Activated T-helper 2 cell treated with anti-CD3 and anti-CD28 coated beads, Interferon-gamma antibody, Interleukin-2, Interleukin-4, amounts not matched to agents 10 μg/mL and 5 μg/mL and 100 μg/mL, durations not matched to agents 14 hours and 24 hours and 36 hours (primary cell): ENCODE results near the gene TTC1. TPM values are rescaled to one million over a fixed set of nuclear protein-coding genes. Genes with fewer than 3 reads are reported as not detected.
"Not testable (repeated sequence)": the region's sequence is repeated elsewhere in the genome, so short reads cannot be mapped to it uniquely, and the experiment has no call there.

Source experiments
- DNase-seq: peaks from one replicate; pipeline ENCODE4 v3.0.0; 2021; ENCODE audit warnings: low spot score
- H3K27ac Mint-ChIP-seq: one replicate; pipeline ENCODE4 v1.8.0; 2021; ENCODE audit warnings: mixed read lengths
- H3K27me3 Mint-ChIP-seq: one replicate; pipeline ENCODE4 v1.8.0; 2021; ENCODE audit warnings: low read depth, mixed read lengths
- H3K36me3 Mint-ChIP-seq: one replicate; pipeline ENCODE4 v1.8.0; 2021; ENCODE audit warnings: low read depth, mixed read lengths
- H3K4me1 Mint-ChIP-seq: one replicate; pipeline ENCODE4 v1.8.0; 2021; ENCODE audit warnings: low read depth, mixed read lengths
- H3K4me3 Mint-ChIP-seq: one replicate; pipeline ENCODE4 v1.8.0; 2021; ENCODE audit warnings: low read depth, mild to moderate bottlenecking, moderate library complexity, mixed read lengths
- H3K9me3 Mint-ChIP-seq: one replicate; pipeline ENCODE4 v1.8.0; 2021; ENCODE audit warnings: mixed read lengths
- intact Hi-C: fragments of 100-400 bp; cut with micrococcal nuclease; formaldehyde crosslinking; loops from one replicate; pipeline ENCODE4 v1.15.1; 2023
- total RNA-seq: library from RNA; stranded (reverse); gene quantifications from 2 replicates; pipeline ENCODE4 v1.2.3, GENCODE V29; 2022

TTC1 gene, protein sequence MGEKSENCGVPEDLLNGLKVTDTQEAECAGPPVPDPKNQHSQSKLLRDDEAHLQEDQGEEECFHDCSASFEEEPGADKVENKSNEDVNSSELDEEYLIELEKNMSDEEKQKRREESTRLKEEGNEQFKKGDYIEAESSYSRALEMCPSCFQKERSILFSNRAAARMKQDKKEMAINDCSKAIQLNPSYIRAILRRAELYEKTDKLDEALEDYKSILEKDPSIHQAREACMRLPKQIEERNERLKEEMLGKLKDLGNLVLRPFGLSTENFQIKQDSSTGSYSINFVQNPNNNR
- total RNA-seq, result 64.0 and 64.9 TPM in 2 replicates

- H3K9me3 Mint-ChIP-seq, result no peaks in the 10 kb centered on the region
- H3K36me3 Mint-ChIP-seq, result peaks cover 33% of the 10 kb centered on the region
- intact Hi-C loops, result loop anchor here (1.0 kb wide), 1 partner anchor 110 kb away; the partner anchor contains the start of gene PWWP2A
- H3K4me3 Mint-ChIP-seq, result peak within 1 kb of the TSS; percentile 94
- peaks cover 19% of the 10 kb centered on the region for H3K4me1 Mint-ChIP-seq
- peak; percentile 89 for DNase-seq
- H3K27me3 Mint-ChIP-seq, result no peaks in the 10 kb centered on the region
- peak within 1 kb of the TSS; percentile 92 for H3K27ac Mint-ChIP-seq
Observed at GRCh38 chr5:160008877-160009590, at the start of gene TTC1. Gene TTC1, plus strand, starts transcription at chr5:160009139. Its CDS starts 1,390 bp downstream, at chr5:160010529.

DNA sequence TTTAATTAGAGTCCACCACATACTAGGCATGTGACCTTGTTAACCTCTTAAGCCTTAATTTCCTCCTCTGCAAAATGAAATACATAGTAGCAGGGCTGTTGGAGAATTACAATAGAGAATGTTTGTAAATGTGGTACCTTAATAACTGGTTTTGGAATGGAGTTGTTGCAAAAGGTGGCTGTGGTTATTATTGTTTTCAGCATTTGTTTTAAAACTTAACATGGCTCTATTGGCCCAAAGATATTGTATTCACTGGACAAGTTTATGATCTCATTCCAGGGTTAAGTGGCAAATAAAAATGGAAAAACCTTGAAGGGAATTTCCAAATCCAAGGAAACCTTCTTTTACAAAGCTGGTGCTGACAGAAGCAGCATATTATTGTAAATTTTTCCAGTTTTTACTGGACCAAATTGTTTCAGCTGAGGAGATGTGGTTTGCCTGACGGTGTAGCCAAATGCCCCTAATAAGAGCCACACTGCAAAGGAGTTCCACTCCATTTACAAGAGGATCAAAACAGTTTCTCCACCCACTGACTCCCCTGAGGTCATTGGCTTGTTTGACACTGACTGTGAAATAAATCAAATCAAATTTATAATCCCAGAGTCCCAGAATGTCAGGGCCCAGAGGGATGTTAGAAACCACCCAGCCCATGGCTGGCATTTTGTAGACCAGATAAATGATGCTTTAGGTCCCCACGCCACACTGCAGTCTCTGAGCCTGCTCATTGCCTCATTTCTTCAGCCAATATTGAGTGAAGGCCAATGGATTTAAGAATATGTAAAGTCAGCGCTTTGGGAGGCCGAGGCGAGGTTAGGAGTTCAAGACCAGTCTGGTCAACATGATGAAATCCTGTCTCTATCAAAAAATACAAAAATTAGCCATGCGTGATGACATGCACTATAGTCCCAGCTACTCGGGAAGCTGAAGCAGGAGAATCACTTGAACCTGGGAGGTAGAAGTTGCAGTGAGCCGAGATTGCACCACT, 47.5 kb upstream of the TTC1 start:
- no peaks in the 10 kb centered on the region for H3K4me1 Mint-ChIP-seq
- H3K4me3 Mint-ChIP-seq, result no peak overlapping the region
- intact Hi-C loops, result no loop called here
- H3K36me3 Mint-ChIP-seq, result no peaks in the 10 kb centered on the region
- no peak overlapping the region for H3K27ac Mint-ChIP-seq
- no peak for DNase-seq
- H3K9me3 Mint-ChIP-seq, result no peaks in the 10 kb centered on the region
- peaks cover 22% of the 10 kb centered on the region for H3K27me3 Mint-ChIP-seq

DNA sequence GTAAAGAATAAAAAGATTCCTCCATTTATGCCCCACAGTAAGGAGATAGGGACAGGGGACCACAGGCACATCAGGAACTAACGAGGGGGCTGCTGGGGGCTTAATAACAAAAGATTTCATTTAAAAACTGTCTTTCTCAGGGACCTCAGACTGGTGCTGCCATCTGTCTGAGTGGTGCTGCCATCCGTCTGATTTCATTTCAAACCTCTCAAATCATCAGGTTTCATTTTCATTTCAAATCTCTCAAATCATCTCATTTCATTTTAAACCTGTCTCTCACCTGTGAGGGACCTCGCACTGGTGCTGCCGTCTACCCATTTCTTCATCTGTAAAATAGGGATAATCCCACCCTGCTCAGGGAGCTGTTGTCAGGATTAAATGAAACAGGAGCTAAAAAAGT, 46.7 kb upstream of the TTC1 start:
- Mint-ChIP-seq H3K27ac (no peak overlapping the region), H3K27me3 (peaks cover 28% of the 10 kb centered on the region), H3K9me3 (no peaks in the 10 kb centered on the region), H3K4me3 (no peak overlapping the region), H3K36me3 (no peaks in the 10 kb centered on the region), H3K4me1 (no peaks in the 10 kb centered on the region)
- intact Hi-C loops, result no loop called here
- DNase-seq, result no peak

GRCh38 chr5:159963935-159964334, 45.0 kb upstream of the TTC1 start:
- Mint-ChIP-seq H3K9me3 (no peaks in the 10 kb centered on the region), H3K27ac (no peak overlapping the region), H3K27me3 (peaks cover 38% of the 10 kb centered on the region), H3K4me1 (no peaks in the 10 kb centered on the region), H3K4me3 (no peak overlapping the region), H3K36me3 (no peaks in the 10 kb centered on the region)
- no peak for DNase-seq
- intact Hi-C loops, result no loop called here

GRCh38 chr5:159965031-159965837, 43.7 kb upstream of the TTC1 start:
- Mint-ChIP-seq H3K4me3 (no peak overlapping the region), H3K36me3 (no peaks in the 10 kb centered on the region), H3K9me3 (no peaks in the 10 kb centered on the region), H3K27ac (no peak overlapping the region), H3K4me1 (no peaks in the 10 kb centered on the region), H3K27me3 (peaks cover 38% of the 10 kb centered on the region)
- intact Hi-C loops, result loop anchor here (1.0 kb wide), 1 partner anchor 449 kb away; no protein-coding TSS in a partner anchor
- no peak for DNase-seq

- not testable (repeated sequence) for H3K4me1 Mint-ChIP-seq, H3K9me3 Mint-ChIP-seq, H3K27ac Mint-ChIP-seq, H3K36me3 Mint-ChIP-seq, H3K4me3 Mint-ChIP-seq, DNase-seq
- intact Hi-C loops, result loop anchor here (1.0 kb wide), 1 partner anchor 449 kb away; no protein-coding TSS in a partner anchor
- peaks cover 40% of the 10 kb centered on the region for H3K27me3 Mint-ChIP-seq
Observed at GRCh38 chr5:159965838-159966128, 43.2 kb upstream of the TTC1 start.

DNA sequence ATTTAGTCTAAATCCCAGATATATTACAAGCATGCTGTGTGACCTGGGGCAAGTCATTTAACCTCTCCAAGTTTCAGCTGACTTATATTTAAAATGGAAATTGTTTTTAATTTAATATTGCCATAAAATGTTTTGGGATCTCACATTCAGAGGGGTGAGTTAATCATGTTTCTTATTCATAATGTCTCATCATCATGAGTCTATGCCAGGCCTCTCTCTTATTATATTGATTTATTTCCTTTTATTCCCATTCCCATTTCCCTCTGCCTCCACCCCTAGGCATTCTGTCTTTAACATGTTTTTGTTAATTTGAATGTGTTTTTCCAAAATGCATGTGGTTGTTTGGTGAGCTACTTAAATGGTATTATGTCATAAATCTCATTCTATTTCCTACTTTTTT, 39.0 kb upstream of the TTC1 start:
- Mint-ChIP-seq H3K9me3 (no peaks in the 10 kb centered on the region), H3K36me3 (no peaks in the 10 kb centered on the region), H3K27me3 (peaks cover 67% of the 10 kb centered on the region), H3K27ac (no peak overlapping the region), H3K4me1 (peaks cover 5% of the 10 kb centered on the region), H3K4me3 (no peak overlapping the region)
- intact Hi-C loops, result no loop called here
- DNase-seq, result no peak

DNA sequence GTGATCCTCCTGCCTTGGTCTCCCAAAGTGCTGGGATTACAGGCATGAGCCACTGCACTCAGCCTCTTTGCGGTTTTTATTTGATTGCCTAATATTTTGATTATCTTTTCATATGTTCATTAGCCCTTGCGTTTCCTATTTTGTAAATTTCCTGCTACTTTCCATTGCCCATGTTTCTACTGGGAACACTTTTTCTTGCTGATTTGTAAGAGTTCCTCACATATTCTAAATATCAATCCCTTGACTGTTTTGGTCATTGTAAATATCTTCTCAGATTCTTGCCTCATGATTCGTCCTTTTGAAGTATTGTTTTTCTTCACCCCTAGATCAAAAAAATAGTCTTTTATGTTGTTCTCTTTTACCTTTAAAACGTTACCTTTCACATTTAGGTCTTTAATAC, 37.9 kb upstream of the TTC1 start:
- Mint-ChIP-seq H3K4me1 (peaks cover 5% of the 10 kb centered on the region), H3K9me3 (no peaks in the 10 kb centered on the region)
- intact Hi-C loops, result no loop called here

DNA sequence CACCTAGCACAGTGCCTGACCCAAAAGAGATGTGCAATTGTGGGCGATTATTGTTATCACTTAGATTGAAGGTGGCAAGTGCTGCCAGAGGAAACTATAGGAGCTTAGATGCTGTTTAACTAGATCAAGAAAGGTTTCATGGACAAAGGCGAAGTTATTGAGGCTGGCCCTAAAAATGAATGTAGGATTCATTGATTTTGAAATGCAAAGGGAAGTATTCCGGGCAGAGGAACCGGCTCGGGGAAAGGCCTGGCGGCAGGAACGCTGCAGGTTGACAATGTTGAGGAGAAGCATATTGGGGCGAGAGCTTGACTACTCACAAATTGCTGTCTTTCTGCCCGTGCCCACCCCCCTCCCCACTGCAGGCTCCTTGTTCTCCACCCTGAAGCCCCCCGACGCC, 37.4 kb upstream of the TTC1 start:
- H3K27ac Mint-ChIP-seq, result no peak overlapping the region
- H3K4me1 Mint-ChIP-seq, result peaks cover 5% of the 10 kb centered on the region
- no peaks in the 10 kb centered on the region for H3K36me3 Mint-ChIP-seq
- H3K9me3 Mint-ChIP-seq, result no peaks in the 10 kb centered on the region
- intact Hi-C loops, result no loop called here
- H3K4me3 Mint-ChIP-seq, result no peak overlapping the region
- peaks cover 68% of the 10 kb centered on the region for H3K27me3 Mint-ChIP-seq
- DNase-seq, result no peak

More for the DNA sequence above, 37.9 kb upstream of the TTC1 start:
- no peak for DNase-seq
- peaks cover 69% of the 10 kb centered on the region for H3K27me3 Mint-ChIP-seq
- H3K4me3 Mint-ChIP-seq, result no peak overlapping the region
- no peaks in the 10 kb centered on the region for H3K36me3 Mint-ChIP-seq
- H3K27ac Mint-ChIP-seq, result no peak overlapping the region

GRCh38 chr5:159971931-159972461, 36.9 kb upstream of the TTC1 start:
- Mint-ChIP-seq H3K27me3 (peaks cover 65% of the 10 kb centered on the region), H3K4me3 (no peak overlapping the region), H3K4me1 (peaks cover 5% of the 10 kb centered on the region), H3K9me3 (no peaks in the 10 kb centered on the region), H3K36me3 (no peaks in the 10 kb centered on the region), H3K27ac (no peak overlapping the region)
- no peak for DNase-seq
- intact Hi-C loops, result no loop called here

DNA sequence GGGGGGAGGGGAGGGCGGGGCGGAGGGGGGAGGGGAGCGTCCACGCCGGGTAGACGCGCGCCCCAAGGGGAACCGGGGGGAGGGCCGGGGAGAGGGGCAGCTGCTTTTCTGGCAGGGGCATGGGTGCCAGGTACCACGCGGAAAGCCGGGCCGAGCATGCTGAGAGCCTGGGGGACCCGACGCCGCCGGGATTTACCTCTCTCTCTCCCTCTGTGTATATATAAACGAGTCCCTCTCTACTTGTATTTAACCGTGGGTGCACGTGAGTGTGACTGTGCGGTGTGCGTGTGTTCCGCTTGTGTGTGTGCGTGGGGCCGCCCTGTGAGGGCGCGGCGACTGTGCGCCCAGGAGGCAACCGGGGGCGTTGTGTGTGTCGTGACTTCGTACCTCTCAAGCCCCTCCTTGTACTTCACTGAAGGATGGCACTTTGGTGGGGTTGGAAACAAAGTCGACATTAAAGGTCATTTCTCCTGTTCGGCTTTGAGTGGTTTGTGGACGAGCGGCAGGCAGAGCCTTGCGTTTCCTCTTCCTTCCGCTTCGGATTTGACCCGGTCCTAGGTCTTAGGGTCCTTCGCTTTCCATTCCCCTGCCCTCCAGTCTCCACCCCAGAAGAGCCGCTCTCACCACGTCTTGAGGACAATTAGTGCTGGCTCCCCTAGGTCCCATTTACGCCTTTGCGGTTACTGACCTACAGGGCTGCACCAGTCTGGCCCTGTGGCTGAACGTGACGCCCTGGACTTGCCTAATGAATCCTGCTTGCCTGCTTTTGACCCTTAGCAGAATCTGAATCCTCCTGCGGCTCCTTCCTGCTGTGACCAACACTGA, 36.2 kb upstream of the TTC1 start:
- Mint-ChIP-seq H3K27ac (no peak overlapping the region), H3K4me3 (no peak overlapping the region)

More for the DNA sequence above, 36.2 kb upstream of the TTC1 start:
- DNase-seq, result no peak
- Mint-ChIP-seq H3K4me1 (peaks cover 5% of the 10 kb centered on the region), H3K36me3 (no peaks in the 10 kb centered on the region), H3K9me3 (no peaks in the 10 kb centered on the region), H3K27me3 (peaks cover 65% of the 10 kb centered on the region)
- intact Hi-C loops, result no loop called here
